Hepatocyte (in vitro differentiated cells): ENCODE measurements around the gene RAB4B. TPM values are rescaled to one million over a fixed set of nuclear protein-coding genes. Genes with fewer than 3 reads are reported as not detected.
"Not testable (repeated sequence)": the region's sequence is repeated elsewhere in the genome, so short reads cannot be mapped to it uniquely, and the experiment has no call there.

Experiments used
- DNase-seq: peaks from one replicate; pipeline ENCODE4 v3.0.0-alpha.2; 2016; ENCODE audit warnings: low spot score
- H2AFZ ChIP-seq: fragments of 200-600 bp; sonication (generic); 2 replicates; pipeline ENCODE4 v1.6.0; 2016; ENCODE audit warnings: antibody characterized with exemption, mild to moderate bottlenecking
- H3K27ac ChIP-seq: fragments of 200-600 bp; sonication (generic); 2 replicates; pipeline ENCODE4 v1.5.1; 2016; ENCODE audit warnings: mild to moderate bottlenecking
- H3K27me3 ChIP-seq: fragments of 200-600 bp; sonication (generic); 2 replicates; pipeline ENCODE4 v1.6.1; 2016
- H3K36me3 ChIP-seq: fragments of 200-600 bp; sonication (generic); replicated peaks from 2 replicates; pipeline ENCODE4 v1.5.1; 2016; ENCODE audit warnings: low read depth; ENCODE audit not compliant: insufficient read depth
- H3K4me1 ChIP-seq: fragments of 200-600 bp; sonication (generic); 2 replicates; pipeline ENCODE4 v1.5.1; 2016; ENCODE audit warnings: mild to moderate bottlenecking, moderate library complexity; ENCODE audit not compliant: insufficient read depth
- H3K4me2 ChIP-seq: fragments of 200-600 bp; sonication (generic); 2 replicates; pipeline ENCODE4 v1.6.0; 2016
- H3K4me3 ChIP-seq: fragments of 200-600 bp; sonication (generic); 2 replicates; pipeline ENCODE4 v1.5.1; 2016; ENCODE audit warnings: mild to moderate bottlenecking
- H3K79me2 ChIP-seq: fragments of 200-600 bp; sonication (generic); 2 replicates; pipeline ENCODE4 v1.6.0; 2017; ENCODE audit warnings: mild to moderate bottlenecking
- H3K9me2 ChIP-seq: fragments of 200-600 bp; sonication (generic); replicated peaks from 2 replicates; pipeline ENCODE4 v1.6.0; 2017; ENCODE audit warnings: mild to moderate bottlenecking; ENCODE audit not compliant: insufficient read depth
- H3K9me3 ChIP-seq: fragments of 200-600 bp; sonication (generic); 2 replicates; pipeline ENCODE4 v1.5.1; 2016; ENCODE audit warnings: low read depth, mild to moderate bottlenecking
- H4K20me1 ChIP-seq: fragments of 200-600 bp; sonication (generic); 2 replicates; pipeline ENCODE4 v1.6.0; 2016; ENCODE audit warnings: mild to moderate bottlenecking; ENCODE audit not compliant: insufficient read depth, poor library complexity, severe bottlenecking
- WGBS: methylation state at CpG from one replicate; pipeline ENCODE4 v1.1.6; 2016; ENCODE audit warnings: low lambda C conversion rate; ENCODE audit errors: missing lambda C conversion rate; 5-methylcytosine and 5-hydroxymethylcytosine counted together
- polyA plus RNA-seq: library from polyadenylated mRNA; unstranded; fragments of >200 nt; fragmentation: Nextera tagmentation; extraction: Ambion mirVana; gene quantifications from 2 replicates; pipeline ENCODE4 v1.2.1, GENCODE V29; 2016
- total RNA-seq: library from RNA; depleted of rRNA; stranded (reverse); fragments of >200 nt; gene quantifications from 2 replicates; pipeline ENCODE4 v1.2.3, GENCODE V29; 2014

The RAB4B gene
- total and polyA plus RNA-seq, 2 experiments from 2014 or later, result 20.2 to 49.3 TPM

GRCh38 chr19:40842997-40843652, 65.1 kb downstream of the RAB4B start:
- Histone ChIP-seq H2AFZ (peak overlapping the region; percentile 68), H3K4me2 (peak overlapping the region; percentile 68)
- H3K9me2 ChIP-seq, H3K79me2 ChIP-seq, H3K4me3 ChIP-seq, DNase-seq, H3K36me3 ChIP-seq, H3K27me3 ChIP-seq, H3K9me3 ChIP-seq, H3K27ac ChIP-seq, H4K20me1 ChIP-seq, H3K4me1 ChIP-seq: not testable (repeated sequence)
- 76% methylated on average over 10 of the region's 12 CpGs for WGBS

DNA sequence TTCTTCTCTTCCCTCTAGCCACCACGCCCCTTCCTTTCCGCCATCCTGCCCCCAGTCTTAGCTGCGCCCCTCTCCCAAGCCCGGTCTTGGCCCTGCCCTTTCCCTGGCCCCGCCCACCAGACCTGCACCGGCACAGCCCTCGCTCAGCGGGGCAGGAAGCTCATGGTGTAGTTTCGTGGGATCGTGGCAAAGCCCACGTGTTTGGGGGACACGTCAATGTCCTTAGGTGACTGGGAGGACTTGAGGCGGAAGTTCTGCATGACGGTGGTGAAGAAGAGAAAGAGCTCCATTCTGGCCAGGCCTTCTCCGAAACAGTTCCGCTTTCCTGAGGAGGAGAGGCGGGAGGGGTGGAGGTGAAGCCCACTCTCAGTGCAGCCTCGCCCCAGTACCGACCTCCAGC, 65.6 kb downstream of the RAB4B start:
- H2AFZ ChIP-seq, result peak overlapping the region; percentile 68
- peak; percentile 27 for DNase-seq
- H3K27me3 ChIP-seq, H3K27ac ChIP-seq, H3K9me3 ChIP-seq, H3K4me1 ChIP-seq, H3K4me3 ChIP-seq, H4K20me1 ChIP-seq, H3K79me2 ChIP-seq, H3K9me2 ChIP-seq, H3K36me3 ChIP-seq: not testable (repeated sequence)
- peak overlapping the region; percentile 68 for H3K4me2 ChIP-seq
- 14% methylated on average over 15 of the region's 19 CpGs for WGBS

Other genes with a start within 250 kb of the RAB4B start
- 22.6 and 44.6 TPM in 2 replicates for gene SHKBP1, start 201.4 kb upstream of the RAB4B start, total RNA-seq
- 81.3 and 83.6 TPM in 2 replicates for gene SHKBP1, start 201.4 kb upstream of the RAB4B start, polyA plus RNA-seq
- 45.6 and 50.2 TPM in 2 replicates for gene LTBP4, start 176.9 kb upstream of the RAB4B start, total RNA-seq
- 163 and 185 TPM in 2 replicates for gene LTBP4, start 176.9 kb upstream of the RAB4B start, polyA plus RNA-seq
- 15.7 and 26.0 TPM in 2 replicates for gene NUMBL, start 87.6 kb upstream of the RAB4B start, total RNA-seq
- gene NUMBL, start 87.6 kb upstream of the RAB4B start, polyA plus RNA-seq, result 31.3 and 32.1 TPM in 2 replicates
- 46.2 and 49.2 TPM in 2 replicates for gene COQ8B, start 61.4 kb upstream of the RAB4B start, total RNA-seq
- 40.2 and 40.7 TPM in 2 replicates for gene COQ8B, start 61.4 kb upstream of the RAB4B start, polyA plus RNA-seq
- gene ITPKC, start 61.1 kb upstream of the RAB4B start, total RNA-seq, result 52.3 and 52.9 TPM in 2 replicates
- 67.6 and 75.8 TPM in 2 replicates for gene ITPKC, start 61.1 kb upstream of the RAB4B start, polyA plus RNA-seq
- gene ACTMAP, start 27.8 kb upstream of the RAB4B start, total RNA-seq, result 3.2 and 3.8 TPM in 2 replicates
- gene ACTMAP, start 27.8 kb upstream of the RAB4B start, polyA plus RNA-seq, result 14.8 and 19.1 TPM in 2 replicates
- 25.1 and 33.2 TPM in 2 replicates for gene SNRPA, start 27.0 kb upstream of the RAB4B start, total RNA-seq
- 86.9 and 95.0 TPM in 2 replicates for gene SNRPA, start 27.0 kb upstream of the RAB4B start, polyA plus RNA-seq
- 0.88 TPM in 1 of 2 replicates, not detected in the other for gene MIA, start 2.7 kb upstream of the RAB4B start, total RNA-seq
- gene MIA, start 2.7 kb upstream of the RAB4B start, polyA plus RNA-seq, result 0.86 and 2.0 TPM in 2 replicates
- 84.4 and 88.4 TPM in 2 replicates for gene EGLN2, start 20.9 kb downstream of the RAB4B start, total RNA-seq
- gene EGLN2, start 20.9 kb downstream of the RAB4B start, polyA plus RNA-seq, result 119 and 121 TPM in 2 replicates
- gene CYP2A6, start 72.2 kb downstream of the RAB4B start, total RNA-seq, result 1.1 and 1.4 TPM in 2 replicates
- gene CYP2A6, start 72.2 kb downstream of the RAB4B start, polyA plus RNA-seq, result 0.50 and 1.7 TPM in 2 replicates
- not detected in 2 replicates for gene CYP2A7, start 104.0 kb downstream of the RAB4B start, total RNA-seq
- gene CYP2A7, start 104.0 kb downstream of the RAB4B start, polyA plus RNA-seq, result not detected in 2 replicates
- 1.2 and 1.7 TPM in 2 replicates for gene CYP2B6, start 213.0 kb downstream of the RAB4B start, total RNA-seq
- 0.88 and 1.0 TPM in 2 replicates for gene CYP2B6, start 213.0 kb downstream of the RAB4B start, polyA plus RNA-seq